Pancreas (tissue), 10 donors: ENCODE data around the gene MAGOHB. TPM values are rescaled to one million over a fixed set of nuclear protein-coding genes. Genes with fewer than 3 reads are reported as not detected.

Source experiments
- ATAC-seq, 4 donors: fragments of 200-7000 bp; cut with Tn5 transposase; one replicate each; pipeline versions ENCODE4 v1.8.0 to v1.9.1; 2020; ENCODE audit warnings: mild to moderate bottlenecking in 4 of 4, moderate library complexity in 4 of 4
- DNase-seq, 6 donors: peaks; one replicate each; pipeline ENCODE4 v3.0.0-alpha.2; 2020
- FAIRE-seq: peaks from 2 replicates; lab custom pipeline; 2012; peaks lifted over from hg19 to GRCh38; lab: Jason Lieb, UNC
- H3K27ac ChIP-seq, 4 donors: fragments of 200-600 bp; sonication (generic); 1 replicate in 3 of 4; 2 replicates in 1 of 4; pipeline versions ENCODE4 v1.5.0 to v1.8.0; 2020
- H3K27me3 ChIP-seq, 4 donors: fragments of 200-600 bp; one replicate each; pipeline ENCODE4 v1.8.0; 2021
- H3K36me3 ChIP-seq, 3 donors: fragments of 200-600 bp; sonication (generic) in 1 of 3; one replicate each; pipeline versions ENCODE4 v1.5.0 to v1.8.0; 2020 to 2021
- H3K4me1 ChIP-seq, 3 donors: fragments of 200-600 bp; one replicate each; pipeline ENCODE4 v1.8.0; 2021
- H3K4me3 ChIP-seq, 4 donors: fragments of 200-600 bp; sonication (generic) in 2 of 4; one replicate each; pipeline versions ENCODE4 v1.5.0 to v1.8.0; 2020 to 2021
- H3K9me3 ChIP-seq, 4 donors: fragments of 200-600 bp; one replicate each; pipeline ENCODE4 v1.8.0; 2021
- CTCF ChIP-seq, 4 donors: fragments of 200-600 bp; sonication (generic) in 3 of 4; IDR thresholded peaks; one replicate each; pipeline versions ENCODE4 v1.5.0 to v1.8.0; 2021; ENCODE audit warnings: antibody characterized with exemption in 4 of 4
- WGBS, 2 donors: extraction: QIAGEN DNeasy Blood & Tissue Kit; methylation state at CpG; one replicate each; pipeline ENCODE4 v1.1.7; 2013; 5-methylcytosine and 5-hydroxymethylcytosine counted together
- intact Hi-C, 3 donors: fragments of 100-400 bp; cut with DNase I; formaldehyde crosslinking; loops; one replicate each; pipeline versions ENCODE4 v1.11.1 to v1.14.2; 2022
- polyA plus RNA-seq, 2 donors: library from polyadenylated mRNA; stranded (reverse); fragments of 200-250 nt; gene quantifications; one replicate each; pipeline ENCODE4 v1.2.3, GENCODE V29; 2013
- total RNA-seq, 6 donors: library from RNA; stranded (reverse); fragmentation: NEBNext Ultra II Directional in 4 of 6; extraction: Animal tissue kit (Norgen Biotek cat#: 25700) in 4 of 6; gene quantifications; one replicate each; pipeline versions ENCODE4 v1.2.1 to v1.2.4, GENCODE V29; 2021 to 2023
- donor health status: healthy with polysubstance abuse.
- donor health status: DM: no; HTN: no; CAD: no; lungs with moderate emphysema.
- donor health status: DM: no; HTN: no; CAD: no.
- donor health status: control.
- donor health status: control.
- donor health status: Bipolar disorder and iron deficiency.
- donor health status: DM: yes; HTN: yes; CAD: no.
- donor health status: DM: no; HTN: no; CAD: no.
- donor health status: DM: no; HTN: no; CAD: no.
- donor health status: DM: yes; HTN: yes; CAD: no.

MAGOHB gene
- total and polyA plus RNA-seq, 8 donors: 5.4 to 18.6 (median 9.8) TPM

- Histone ChIP-seq H3K36me3 (no peaks in the 10 kb centered on the region), H3K4me3 (no peak overlapping the region), H3K9me3 (no peaks in the 10 kb centered on the region), H3K27me3 (no peaks in the 10 kb centered on the region), H3K27ac (no peak overlapping the region), H3K4me1 (no peaks in the 10 kb centered on the region)
- ATAC-seq (no peak), FAIRE-seq (no peak), DNase-seq (no peak)
- WGBS, 2 donors: 39 to 63% methylated on average over 4 of the region's 4 CpGs
- intact Hi-C loops: no loop called here
- no peak for TF ChIP-seq CTCF (IDR thresholded peaks at IDR 0.05)
These were observed 32.5 kb upstream of the MAGOHB start for GRCh38 chr12:10645910-10646309.

GRCh38 chr12:10641735-10642500 is 28.5 kb upstream of the MAGOHB start:
- DNase-seq: no peak

GRCh38 chr12:10638728-10639127 is 25.3 kb upstream of the MAGOHB start:
- Histone ChIP-seq H3K36me3 (no peaks in the 10 kb centered on the region), H3K9me3 (no peaks in the 10 kb centered on the region), H3K4me3 (no peak overlapping the region), H3K27ac (no peak overlapping the region), H3K4me1 (no peaks in the 10 kb centered on the region), H3K27me3 (no peaks in the 10 kb centered on the region)
- no peak for DNase-seq
- no peak for ATAC-seq
- intact Hi-C loops: no loop called here
- no peak for FAIRE-seq
- WGBS, 2 donors: 93 to 94% methylated on average over 1 of the region's 1 CpG
- no peak for TF ChIP-seq CTCF (IDR thresholded peaks at IDR 0.05)

More at GRCh38 chr12:10641735-10642500, 28.5 kb upstream of the MAGOHB start:
- H3K4me1 ChIP-seq: no peaks in the 10 kb centered on the region
- peak in 2 of 4 donors; percentile 31 to 44 for ATAC-seq
- H3K9me3 ChIP-seq: no peaks in the 10 kb centered on the region
- WGBS, 2 donors: 50 to 55% methylated on average over 6 of the region's 6 CpGs
- no peak overlapping the region for H3K27ac ChIP-seq
- H3K27me3 ChIP-seq: no peaks in the 10 kb centered on the region
- no peaks in the 10 kb centered on the region for H3K36me3 ChIP-seq
- FAIRE-seq: no peak
- no peak for TF ChIP-seq CTCF (IDR thresholded peaks at IDR 0.05)
- H3K4me3 ChIP-seq: no peak overlapping the region
- intact Hi-C loops: no loop called here

GRCh38 chr12:10636611-10637010 is 23.2 kb upstream of the MAGOHB start:
- DNase-seq: no peak
- Histone ChIP-seq H3K4me3 (no peak overlapping the region), H3K4me1 (no peaks in the 10 kb centered on the region), H3K27ac (no peak overlapping the region), H3K27me3 (no peaks in the 10 kb centered on the region), H3K9me3 (no peaks in the 10 kb centered on the region), H3K36me3 (no peaks in the 10 kb centered on the region)
- no peak for TF ChIP-seq CTCF (IDR thresholded peaks at IDR 0.05)
- FAIRE-seq: no peak
- intact Hi-C loops: no loop called here
- peak in 2 of 4 donors; percentile 44 to 50 for ATAC-seq
- WGBS, 2 donors: 38 to 48% methylated on average over 6 of the region's 6 CpGs

GRCh38 chr12:10636124-10636523 is 22.7 kb upstream of the MAGOHB start:
- Histone ChIP-seq H3K36me3 (no peaks in the 10 kb centered on the region), H3K27me3 (no peaks in the 10 kb centered on the region), H3K4me1 (no peaks in the 10 kb centered on the region), H3K9me3 (no peaks in the 10 kb centered on the region), H3K4me3 (no peak overlapping the region), H3K27ac (no peak overlapping the region)
- FAIRE-seq (no peak), ATAC-seq (no peak), DNase-seq (no peak)
- WGBS, 2 donors: 36 to 43% methylated on average over 3 of the region's 3 CpGs
- TF ChIP-seq CTCF (IDR thresholded peaks at IDR 0.05): no peak
- intact Hi-C loops: no loop called here
